ENCODE measurements around the gene PYURF. TPM values are rescaled to one million over a fixed set of nuclear protein-coding genes. Genes with fewer than 3 reads are reported as not detected.
"Not testable (repeated sequence)": the region's sequence is repeated elsewhere in the genome, so short reads cannot be mapped to it uniquely, and the experiment has no call there.

Gene PYURF, protein sequence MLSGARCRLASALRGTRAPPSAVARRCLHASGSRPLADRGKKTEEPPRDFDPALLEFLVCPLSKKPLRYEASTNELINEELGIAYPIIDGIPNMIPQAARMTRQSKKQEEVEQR
- polyA plus RNA-seq (ENCODE audit: insufficient read length in 3 of 3) = 100 to 1,000 TPM; 117 to 126 (median 121) TPM

GRCh38 chr4:88523325-88524129 lies at the start of gene PYURF:
TSS of gene PYURF (minus strand) at chr4:88523776. CDS start at chr4:88523700, 76 bp downstream.
- peak; percentile 62 to 85 (median 85) for DNase-seq (ENCODE audit: low read depth in 3 of 3, low spot score in 2 of 3)

GRCh38 chr4:88570001-88570400 lies 46.4 kb upstream of the PYURF start:
- DNase-seq (ENCODE audit: low read depth in 3 of 3, low spot score in 2 of 3) = no peak

- DNase-seq (ENCODE audit: low read depth in 3 of 3, low spot score in 2 of 3) = no peak
Observed at GRCh38 chr4:88567591-88567990, 44.0 kb upstream of the PYURF start.

- DNase-seq (ENCODE audit: low read depth in 3 of 3, low spot score in 2 of 3) = no peak
Observed at GRCh38 chr4:88549815-88550214, 26.2 kb upstream of the PYURF start.

DNA sequence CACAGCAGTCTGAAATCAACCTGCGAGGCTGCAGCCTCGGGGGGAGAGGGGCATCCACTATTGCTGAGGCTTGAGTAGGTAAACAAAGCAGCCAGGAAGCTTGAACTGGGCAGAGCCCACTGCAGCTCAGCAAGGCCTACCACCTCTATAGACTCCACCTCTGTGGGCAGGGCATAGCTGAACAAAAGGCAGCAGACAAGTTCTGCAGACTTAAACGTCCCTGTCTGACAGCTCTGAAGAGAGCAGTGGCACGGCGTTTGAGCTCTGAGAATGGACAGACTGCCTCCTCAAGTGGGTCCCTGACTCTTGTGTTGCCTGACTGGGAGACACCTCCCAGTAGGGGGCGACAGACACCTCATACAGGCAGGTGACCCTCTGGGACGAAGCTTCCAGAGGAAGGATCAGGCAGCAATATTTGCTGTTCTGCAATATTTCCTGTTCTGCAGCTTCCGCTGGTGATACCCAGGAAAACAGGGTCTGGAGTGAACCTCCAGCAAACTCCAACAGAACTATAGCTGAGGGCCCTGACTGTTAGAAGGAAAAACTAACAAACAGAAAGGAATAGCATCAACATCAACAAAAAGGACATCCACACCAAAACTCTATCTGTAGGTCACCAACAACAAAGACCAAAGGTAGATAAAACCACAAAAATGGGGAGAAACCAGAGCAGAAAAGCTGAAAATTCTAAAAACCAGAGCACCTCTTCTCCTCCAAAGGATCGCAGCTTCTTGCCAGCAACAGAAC lies 15.9 kb upstream of the PYURF start:
- DNase-seq (ENCODE audit: low read depth in 3 of 3, low spot score in 2 of 3) = not testable (repeated sequence)

- DNase-seq (ENCODE audit: low read depth in 3 of 3, low spot score in 2 of 3) = no peak
Observed at GRCh38 chr4:88537709-88538108, 14.1 kb upstream of the PYURF start.

- DNase-seq (ENCODE audit: low read depth in 3 of 3, low spot score in 2 of 3) = no peak
Observed at GRCh38 chr4:88535090-88535755, 11.6 kb upstream of the PYURF start.

- DNase-seq (ENCODE audit: low read depth in 3 of 3, low spot score in 2 of 3) = no peak
Observed at GRCh38 chr4:88533937-88534750, 10.6 kb upstream of the PYURF start.

DNA sequence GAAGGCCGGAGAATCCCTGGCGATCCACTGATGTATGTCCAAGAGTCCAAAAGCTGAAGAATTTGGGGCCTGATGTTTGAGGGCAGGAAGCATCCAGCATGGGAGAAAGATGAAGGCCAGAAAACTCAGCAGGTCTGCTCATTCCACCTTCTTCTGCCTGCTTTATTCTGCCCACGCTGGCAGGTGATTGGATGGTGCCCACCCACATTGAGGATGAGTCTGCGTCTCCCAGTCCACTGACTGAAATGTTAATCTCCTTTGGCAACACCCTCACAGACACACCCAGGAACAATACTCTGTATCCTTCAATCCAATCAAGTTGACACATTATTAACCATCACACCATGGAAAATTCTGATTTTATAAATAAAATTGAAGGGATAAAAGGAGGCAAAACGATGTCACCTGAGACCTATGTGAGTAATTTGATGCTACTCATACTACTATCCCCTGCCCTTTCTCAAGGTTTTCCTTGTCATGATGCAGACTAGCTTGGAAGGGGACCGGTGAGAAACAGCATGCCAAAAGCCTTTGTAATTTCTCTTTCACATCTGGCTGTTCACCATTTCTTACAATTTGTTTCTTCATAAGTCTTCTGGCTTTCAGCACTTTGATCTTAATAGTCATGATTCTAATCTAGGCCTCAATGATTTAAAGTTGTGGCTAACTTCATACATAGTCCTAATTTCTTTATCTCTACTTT lies 9.7 kb upstream of the PYURF start:
- DNase-seq (ENCODE audit: low read depth in 3 of 3, low spot score in 2 of 3) = no peak

GRCh38 chr4:88531549-88531948 lies 8.0 kb upstream of the PYURF start:
- no peak for DNase-seq (ENCODE audit: low read depth in 3 of 3, low spot score in 2 of 3)

- no peak for DNase-seq (ENCODE audit: low read depth in 3 of 3, low spot score in 2 of 3)
Observed at GRCh38 chr4:88528861-88529260, 5.3 kb upstream of the PYURF start.

- DNase-seq (ENCODE audit: low read depth in 3 of 3, low spot score in 2 of 3) = no peak
Observed at GRCh38 chr4:88527787-88528186, 4.2 kb upstream of the PYURF start.

- no peak for DNase-seq (ENCODE audit: low read depth in 3 of 3, low spot score in 2 of 3)
Observed at GRCh38 chr4:88526221-88526815, 2.7 kb upstream of the PYURF start.

DNA sequence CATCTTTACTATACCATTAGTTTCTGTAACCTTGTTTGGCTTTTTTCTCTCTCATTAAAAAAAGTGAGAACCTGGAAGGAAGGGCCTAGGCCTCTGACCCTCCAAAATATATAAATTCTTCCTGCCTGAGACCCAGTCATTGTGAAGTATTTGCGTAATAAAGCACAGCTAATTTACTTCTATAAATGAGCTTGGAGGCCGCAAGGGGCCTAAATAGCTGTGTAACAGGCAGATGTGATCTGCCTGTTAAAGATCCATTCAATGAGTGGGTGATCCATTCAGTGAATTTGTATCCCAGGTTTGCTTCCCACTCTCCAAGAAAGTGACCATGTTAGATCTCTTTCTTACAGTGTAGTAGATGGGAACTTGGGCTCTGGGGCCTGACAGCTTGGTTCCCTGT lies 595 bp upstream of the PYURF start:
- no peak for DNase-seq (ENCODE audit: low read depth in 3 of 3, low spot score in 2 of 3)

DNA sequence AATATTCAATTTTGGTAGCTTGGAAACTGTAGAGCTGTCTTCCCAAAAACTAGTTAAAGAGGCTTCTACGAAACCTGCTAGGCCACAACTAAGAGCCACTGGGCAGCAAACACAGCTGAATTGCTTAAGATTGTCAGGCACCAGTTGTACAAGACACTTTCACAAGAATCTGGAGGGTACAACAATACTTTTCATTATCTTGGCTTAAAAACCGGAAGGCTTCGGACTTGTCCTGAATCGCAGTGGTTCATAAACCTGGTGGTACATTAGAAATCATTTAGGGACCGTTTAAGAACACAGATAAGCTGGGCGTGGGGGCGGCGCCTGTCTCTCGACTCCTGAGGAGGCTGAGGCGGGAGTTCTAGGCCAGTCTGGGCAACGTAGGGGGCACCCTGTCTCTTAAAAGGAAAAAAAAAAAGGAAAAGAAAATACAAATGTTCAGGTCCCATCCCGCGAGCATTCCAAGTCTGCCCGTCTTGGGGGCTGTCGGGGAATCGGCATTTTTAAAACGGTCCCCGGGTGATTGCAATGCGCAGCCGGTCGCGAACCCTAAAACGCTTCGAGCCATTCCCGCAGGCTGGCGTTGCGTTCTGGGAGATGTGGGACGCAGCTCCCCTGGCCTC lies 763 bp downstream of the PYURF start:
- peak in 2 of 3 donors; percentile 19 to 21 for DNase-seq (ENCODE audit: low read depth in 3 of 3, low spot score in 2 of 3)

DNA sequence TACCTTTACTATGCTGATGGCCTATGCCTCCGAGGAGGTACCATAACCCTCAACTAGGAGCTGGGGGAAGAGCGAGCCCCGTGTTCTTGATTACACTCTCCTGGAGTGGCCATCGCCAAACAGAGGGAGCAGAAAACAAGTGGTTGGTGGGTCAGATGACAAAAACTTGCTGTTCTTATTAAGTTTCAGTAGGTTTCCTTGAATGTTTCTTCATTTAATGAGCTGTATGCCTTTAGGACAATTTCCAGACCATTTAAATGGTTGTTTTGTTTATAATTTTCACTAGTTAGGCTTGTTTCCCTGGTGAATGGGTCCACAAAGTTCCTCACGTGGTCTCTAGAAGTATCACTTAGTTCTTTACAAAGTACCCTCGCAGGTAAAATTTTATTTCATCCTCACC lies 4.7 kb downstream of the PYURF start:
- DNase-seq (ENCODE audit: low read depth in 3 of 3, low spot score in 2 of 3) = no peak

- DNase-seq (ENCODE audit: low read depth in 3 of 3, low spot score in 2 of 3) = no peak
Observed at GRCh38 chr4:88517825-88518224, 5.8 kb downstream of the PYURF start.

- DNase-seq (ENCODE audit: low read depth in 3 of 3, low spot score in 2 of 3) = no peak
Observed at GRCh38 chr4:88516746-88517145, 6.8 kb downstream of the PYURF start.

All from right renal cortex interstitium (tissue), 3 donors.